Measurements from ENCODE around the gene ATP6V1G1. TPM values are rescaled to one million over a fixed set of nuclear protein-coding genes. Genes with fewer than 3 reads are reported as not detected.
"Not testable (repeated sequence)": the region's sequence is repeated elsewhere in the genome, so short reads cannot be mapped to it uniquely, and the experiment has no call there.

ATP6V1G1 gene
- total and polyA plus RNA-seq, 2 experiments from 2014 or later: 166 to 509 TPM

- H3K9me2 ChIP-seq (ENCODE audit: insufficient read depth): not testable (repeated sequence)
These were observed 9.4 kb upstream of the ATP6V1G1 start for GRCh38 chr9:114578134-114578533.

GRCh38 chr9:114580609-114581193 lies 6.9 kb upstream of the ATP6V1G1 start:
- ATAC-seq (no peak), DNase-seq (ENCODE audit: low spot score) (peak; percentile 21)
- Mint-ChIP-seq H3K27me3 (ENCODE audit: insufficient read depth, low read depth, poor library complexity) (peaks cover 7% of the 10 kb centered on the region), H3K4me3 (no peak overlapping the region), H3K27ac (peak overlapping the region; percentile 66; the same call in 1 of the 2 replicates), H3K9me3 (no peaks in the 10 kb centered on the region), H3K36me3 (ENCODE audit: low read depth) (no peaks in the 10 kb centered on the region), H3K4me1 (peaks cover 39% of the 10 kb centered on the region)
- Histone ChIP-seq H3F3A (replicated peaks; ENCODE audit: low read depth) (peaks cover 10% of the 10 kb centered on the region), H3K4me3 (no peak overlapping the region), H3K4me1 (ENCODE audit: insufficient read depth) (peaks cover 18% of the 10 kb centered on the region), H3K27me3 (ENCODE audit: insufficient read depth) (no peaks in the 10 kb centered on the region), H4K20me1 (replicated peaks; ENCODE audit: insufficient read depth) (no peaks in the 10 kb centered on the region), H3K36me3 (ENCODE audit: insufficient read depth) (no peaks in the 10 kb centered on the region), H3K4me2 (no peak overlapping the region), H3K9me2 (ENCODE audit: insufficient read depth) (no peaks in the 10 kb centered on the region), H2AFZ (no peak overlapping the region), H3K27ac (ENCODE audit: low read depth) (no peak overlapping the region), H3K79me2 (replicated peaks; ENCODE audit: insufficient read depth) (no peaks in the 10 kb centered on the region)
- TF ChIP-seq ZNF331 (CRISPR knock-in tag; IDR thresholded peaks at IDR 0.05; ENCODE audit: low read depth) (no peak), CTCF (conservative IDR thresholded peaks at IDR 0.05; ENCODE audit: low read depth in 2 of 2) (no peak), EZH2 (IDR thresholded peaks at IDR 0.05; ENCODE audit: low read depth, unreplicated experiment) (no peak), EZH2phosphoT487 (IDR thresholded peaks at IDR 0.05; ENCODE audit: unreplicated experiment) (no peak), ZNF114 (CRISPR knock-in tag; IDR thresholded peaks at IDR 0.05) (no peak), JUNB (IDR thresholded peaks at IDR 0.05; ENCODE audit: unreplicated experiment) (no peak), REST (IDR thresholded peaks at IDR 0.05; ENCODE audit: unreplicated experiment) (no peak), CREB1 (CRISPR knock-in tag; IDR thresholded peaks at IDR 0.05; ENCODE audit: low read depth) (no peak), NANOG (IDR thresholded peaks at IDR 0.05; ENCODE audit: borderline replicate concordance) (no peak), ZNF462 (CRISPR knock-in tag; IDR thresholded peaks at IDR 0.05) (no peak), POLR2AphosphoS5 (IDR thresholded peaks at IDR 0.05; ENCODE audit: low read depth) (no peak)

More at GRCh38 chr9:114578134-114578533, 9.4 kb upstream of the ATP6V1G1 start:
- peaks cover 24% of the 10 kb centered on the region for H3K4me1 Mint-ChIP-seq
- H3K27me3 ChIP-seq (ENCODE audit: insufficient read depth); ATAC-seq; DNase-seq (ENCODE audit: low spot score); H3K27ac ChIP-seq (ENCODE audit: low read depth); H3K9me3 Mint-ChIP-seq; H3K4me2 ChIP-seq; H3K27ac Mint-ChIP-seq; H3F3A ChIP-seq (replicated peaks; ENCODE audit: low read depth); H3K27me3 Mint-ChIP-seq (ENCODE audit: insufficient read depth, low read depth, poor library complexity); H4K20me1 ChIP-seq (replicated peaks; ENCODE audit: insufficient read depth); H3K4me3 ChIP-seq; H3K4me3 Mint-ChIP-seq; H3K36me3 Mint-ChIP-seq (ENCODE audit: low read depth); H3K79me2 ChIP-seq (replicated peaks; ENCODE audit: insufficient read depth); H2AFZ ChIP-seq; H3K36me3 ChIP-seq (ENCODE audit: insufficient read depth): not testable (repeated sequence)
- H3K4me1 ChIP-seq (ENCODE audit: insufficient read depth): peaks cover 17% of the 10 kb centered on the region
